H7 (cell line): ENCODE data around the gene SMC6. TPM values are rescaled to one million over a fixed set of nuclear protein-coding genes. Genes with fewer than 3 reads are reported as not detected.

Experiments
- DNase-seq: peaks from one replicate; pipeline ENCODE4 v3.0.0; 2012
- H3K27me3 ChIP-seq: 2 replicates; pipeline ENCODE4 v1.6.0; 2011; ENCODE audit warnings: mild to moderate bottlenecking, low read length; ENCODE audit not compliant: control insufficient read depth, insufficient read depth
- H3K36me3 ChIP-seq: replicated peaks from 2 replicates; pipeline ENCODE4 v1.5.1; 2011; ENCODE audit warnings: low read length; ENCODE audit not compliant: control insufficient read depth, insufficient read depth
- H3K4me3 ChIP-seq: 2 replicates; pipeline ENCODE4 v1.5.1; 2011; ENCODE audit warnings: low read depth, mild to moderate bottlenecking, control low read depth, low read length, moderate library complexity; ENCODE audit not compliant: insufficient read depth
- total RNA-seq: library from RNA; depleted of rRNA; stranded (reverse); fragments of >200 nt; shearing (Covaris generic); gene quantifications from 2 replicates; pipeline ENCODE4 v1.2.3, GENCODE V29; 2014; rRNA removed

SMC6 gene
- total RNA-seq, 1 experiment from 2014 or later = 24.5 TPM

GRCh38 chr2:17615147-17615546 is 138.5 kb downstream of the SMC6 start:
- no peak for DNase-seq

GRCh38 chr2:17614174-17614930 is 139.3 kb downstream of the SMC6 start:
- H3K36me3 ChIP-seq = no peaks in the 10 kb centered on the region; the same call in 1 of the 2 replicates
- no peak for DNase-seq
- H3K4me3 ChIP-seq = no peak overlapping the region
- no peaks in the 10 kb centered on the region for H3K27me3 ChIP-seq

More at GRCh38 chr2:17615147-17615546, 138.5 kb downstream of the SMC6 start:
- no peaks in the 10 kb centered on the region for H3K27me3 ChIP-seq
- no peaks in the 10 kb centered on the region; the same call in 1 of the 2 replicates for H3K36me3 ChIP-seq
- H3K4me3 ChIP-seq = no peak overlapping the region

Other genes with a start within 250 kb of the SMC6 start
- gene RAD51AP2, start 235.4 kb downstream of the SMC6 start, total RNA-seq = 0.10 and 0.15 TPM in 2 replicates
- 32.8 and 34.8 TPM in 2 replicates for gene VSNL1, start 213.1 kb downstream of the SMC6 start, total RNA-seq
- 8.3 and 11.3 TPM in 2 replicates for gene GEN1, start 328 bp upstream of the SMC6 start, total RNA-seq
- gene MSGN1, start 62.6 kb upstream of the SMC6 start, total RNA-seq = not detected in 2 replicates
- 26.2 and 31.2 TPM in 2 replicates for gene KCNS3, start 124.9 kb upstream of the SMC6 start, total RNA-seq